GM12801 (cell line): Measurements from ENCODE around the gene ABT1.

Experiments used
- CTCF ChIP-seq: IDR thresholded peaks from one replicate; pipeline ENCODE4 v1.5.1; 2011; ENCODE audit warnings: control low read depth; ENCODE audit not compliant: insufficient read length; ENCODE audit errors: extremely low read depth

The ABT1 gene

GRCh38 chr6:26578279-26578678, 18.5 kb upstream of the ABT1 start:
- no peak for TF ChIP-seq CTCF

DNA sequence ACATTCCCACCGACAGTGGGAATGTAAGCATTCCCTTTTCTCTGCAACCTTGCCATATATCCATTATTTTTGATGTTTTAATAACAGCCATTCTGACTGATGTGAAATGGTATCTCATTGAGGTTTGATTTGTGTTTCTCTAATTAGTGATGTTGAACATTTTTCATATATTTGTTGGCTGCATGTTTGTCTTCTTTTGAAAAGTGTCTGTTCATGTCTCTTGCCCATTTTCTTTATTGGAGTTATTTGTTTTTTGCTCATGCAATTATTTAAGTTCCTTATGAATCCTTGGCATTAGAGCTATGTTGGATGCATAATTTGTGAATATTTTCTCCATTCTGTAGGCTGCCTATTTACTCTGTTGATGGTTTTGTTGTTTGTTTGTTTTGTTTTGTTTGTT, 18.0 kb upstream of the ABT1 start:
- TF ChIP-seq CTCF, result no peak

DNA sequence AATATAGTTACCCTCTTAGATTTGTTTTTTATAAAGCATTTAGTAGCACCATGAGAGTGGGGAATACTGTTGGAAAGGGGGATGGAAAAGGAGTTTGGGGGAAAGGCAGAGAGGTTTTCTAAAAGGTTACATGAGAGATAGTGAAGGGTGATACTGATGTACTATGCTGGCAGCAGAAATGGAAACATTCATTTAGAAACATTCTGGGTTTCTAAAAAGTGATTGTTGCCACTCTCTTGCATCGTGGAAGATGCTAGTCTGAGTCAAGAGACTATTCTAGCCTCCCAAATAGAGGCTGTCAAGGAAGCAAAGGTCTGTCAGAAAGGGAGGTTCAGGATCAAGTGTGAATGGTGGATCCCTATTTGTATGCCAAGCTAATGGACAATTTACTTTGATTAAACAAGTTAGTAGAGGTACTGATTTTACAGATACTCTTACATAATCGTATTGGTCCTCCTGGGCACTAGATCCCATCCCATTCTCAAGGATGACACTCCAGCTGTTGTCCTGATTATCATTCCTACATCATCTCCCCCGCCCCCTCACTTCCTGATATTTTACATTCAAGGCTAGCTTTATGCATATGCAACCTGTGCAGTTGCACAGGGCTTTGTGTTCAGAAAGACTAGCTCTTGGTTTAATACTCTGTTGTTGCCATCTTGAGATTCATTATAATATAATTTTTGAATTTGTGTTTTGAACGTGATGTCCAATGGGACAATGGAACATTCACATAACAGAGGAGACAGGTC, 15.4 kb upstream of the ABT1 start:
- no peak for TF ChIP-seq CTCF

GRCh38 chr6:26588965-26589364, 7.8 kb upstream of the ABT1 start:
- no peak for TF ChIP-seq CTCF

DNA sequence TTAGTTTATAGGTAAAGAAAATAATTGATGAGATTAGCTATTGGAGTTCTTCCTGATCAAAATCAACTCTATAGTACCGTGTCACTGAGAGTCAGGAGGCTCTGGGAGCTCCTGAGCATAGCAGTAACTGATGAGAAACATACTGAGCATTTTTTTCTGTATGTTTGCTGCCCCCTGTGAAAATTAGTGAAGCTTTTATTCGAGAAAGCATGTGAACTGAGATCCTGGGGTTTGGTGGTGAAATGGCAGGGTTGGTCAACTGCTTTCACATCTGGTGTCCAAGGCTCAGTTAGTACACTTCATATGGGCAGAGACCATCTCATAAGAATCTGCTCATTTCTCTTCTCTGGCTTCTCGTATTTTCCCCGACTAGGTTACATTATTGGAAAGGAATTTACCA, 4.1 kb upstream of the ABT1 start:
- no peak for TF ChIP-seq CTCF

GRCh38 chr6:26593278-26594130, 3.2 kb upstream of the ABT1 start:
- TF ChIP-seq CTCF, result no peak

DNA sequence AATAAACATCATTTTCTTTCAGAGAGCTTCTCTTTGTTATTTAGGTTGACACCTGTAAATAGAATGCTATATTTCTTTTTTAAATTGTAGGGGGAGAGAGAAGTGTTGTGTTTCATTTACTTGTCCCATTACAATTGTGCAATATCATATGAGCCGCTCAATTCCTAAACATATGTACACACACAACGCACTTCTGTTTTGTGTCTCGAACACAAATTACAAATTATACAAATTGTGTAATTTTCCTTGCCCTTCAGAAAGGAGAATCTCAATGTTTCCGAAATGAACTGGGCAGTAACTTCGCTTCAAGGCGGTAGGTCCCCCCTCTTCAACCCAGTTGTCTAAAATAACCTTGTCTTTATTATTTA, 2.6 kb upstream of the ABT1 start:
- no peak for TF ChIP-seq CTCF
